Ectodermal cell (in vitro differentiated cells): ENCODE measurements around the gene ZNF469.
"Not testable (repeated sequence)": the region's sequence is repeated elsewhere in the genome, so short reads cannot be mapped to it uniquely, and the experiment has no call there.

Experiments
- H3K27ac ChIP-seq: 2 replicates; pipeline ENCODE4 v1.7.0; 2013; ENCODE audit warnings: mild to moderate bottlenecking, low read depth, low read length; ENCODE audit not compliant: insufficient read depth, poor library complexity, severe bottlenecking
- H3K27me3 ChIP-seq: 2 replicates; pipeline ENCODE4 v1.7.0; 2013; ENCODE audit warnings: mild to moderate bottlenecking, low read length; ENCODE audit not compliant: insufficient read depth, control insufficient read depth, poor library complexity, severe bottlenecking
- H3K36me3 ChIP-seq: one replicate; pipeline ENCODE4 v1.7.0; 2013; ENCODE audit warnings: low read length; ENCODE audit not compliant: control insufficient read depth, insufficient read depth
- H3K4me1 ChIP-seq: one replicate; pipeline ENCODE4 v1.7.0; 2013; ENCODE audit warnings: low read length; ENCODE audit not compliant: control insufficient read depth, insufficient read depth
- H3K4me3 ChIP-seq: 2 replicates; pipeline ENCODE4 v1.7.0; 2013; ENCODE audit warnings: low read depth, low read length, control low read depth; ENCODE audit not compliant: insufficient read depth
- H3K9me3 ChIP-seq: 2 replicates; pipeline ENCODE4 v1.7.0; 2013; ENCODE audit warnings: mild to moderate bottlenecking, low read length, moderate library complexity; ENCODE audit not compliant: control insufficient read depth
- WGBS, 2 experiments: methylation state at CpG; one replicate each; pipeline ENCODE4 v1.1.7; 2013; ENCODE audit warnings: missing lambda C conversion rate in 2 of 2; 5-methylcytosine and 5-hydroxymethylcytosine counted together

Gene ZNF469

DNA sequence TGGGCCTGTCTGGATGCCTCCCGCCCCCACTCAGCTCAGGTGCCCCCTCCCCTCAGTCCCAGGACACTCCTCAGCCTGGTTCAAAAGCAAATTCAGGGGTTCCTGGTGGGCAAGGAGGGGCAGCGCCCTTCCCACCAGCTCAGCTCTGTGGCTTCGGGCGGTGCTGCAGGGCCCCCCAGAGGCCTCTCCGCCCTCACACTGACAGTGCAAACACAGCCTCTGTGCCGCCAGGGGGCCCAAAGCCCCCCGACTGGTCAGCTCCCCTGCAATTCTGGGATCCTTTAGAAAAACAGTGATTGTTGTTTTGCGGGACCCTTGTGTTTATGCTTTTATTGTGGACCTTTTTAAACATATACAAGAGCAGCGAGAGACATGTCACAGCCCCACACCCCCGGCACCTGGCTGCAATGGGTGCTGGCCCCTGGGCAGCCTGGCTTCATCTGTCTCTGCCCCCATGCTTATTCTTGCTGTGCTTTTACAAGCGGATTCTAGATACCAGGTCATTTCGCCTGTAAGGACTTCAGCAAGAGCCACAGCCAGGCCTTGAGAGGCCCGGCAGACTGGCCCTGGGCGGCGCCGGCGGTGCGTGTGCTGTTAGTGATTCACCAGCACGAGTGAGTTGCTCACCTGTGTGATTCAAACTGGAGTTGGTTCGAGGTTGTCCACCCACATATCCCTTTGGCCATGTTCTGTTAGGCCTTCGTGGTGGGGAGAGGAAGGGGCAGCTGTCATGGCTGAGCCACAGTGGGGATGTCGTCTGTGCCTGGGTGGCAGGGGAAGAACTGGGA is 21.2 kb downstream of the ZNF469 start:
- no peak overlapping the region for H3K4me3 ChIP-seq
- H3K36me3 ChIP-seq, result no peaks in the 10 kb centered on the region
- H3K4me1 ChIP-seq, result no peaks in the 10 kb centered on the region
- H3K27me3 ChIP-seq, result no peaks in the 10 kb centered on the region
- no peaks in the 10 kb centered on the region for H3K9me3 ChIP-seq
- 85 to 86% methylated on average over 22 of the region's 22 CpGs for WGBS, 2 experiments
- H3K27ac ChIP-seq, result no peak overlapping the region

DNA sequence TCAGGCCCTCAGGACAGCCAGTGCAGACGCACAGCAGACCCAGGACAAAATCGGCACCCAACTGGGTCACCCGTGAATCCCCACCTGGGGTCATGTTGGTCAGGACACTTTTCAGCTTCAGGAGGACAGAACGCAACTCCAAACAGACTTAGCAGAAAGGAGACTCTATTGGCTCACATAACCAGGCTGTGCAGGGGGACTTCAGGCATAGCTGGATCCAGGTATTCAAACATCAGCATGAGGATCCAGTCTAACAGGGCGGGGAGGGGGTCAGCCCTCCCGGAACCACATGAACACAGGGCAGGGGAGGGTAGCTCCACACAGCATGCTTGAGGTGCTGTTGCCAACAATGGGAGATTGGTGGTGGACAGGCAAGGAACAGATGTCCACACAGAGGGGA is 22.0 kb downstream of the ZNF469 start:
- no peak overlapping the region for H3K4me3 ChIP-seq
- H3K36me3 ChIP-seq, result no peaks in the 10 kb centered on the region
- H3K9me3 ChIP-seq, result no peaks in the 10 kb centered on the region
- WGBS, 2 experiments, result 83 to 84% methylated on average over 6 of the region's 6 CpGs
- no peak overlapping the region for H3K27ac ChIP-seq
- no peaks in the 10 kb centered on the region for H3K4me1 ChIP-seq
- H3K27me3 ChIP-seq, result no peaks in the 10 kb centered on the region

- Histone ChIP-seq H3K4me3 (no peak overlapping the region), H3K27me3 (no peaks in the 10 kb centered on the region)
These were observed 22.7 kb downstream of the ZNF469 start for GRCh38 chr16:88405216-88406060.

DNA sequence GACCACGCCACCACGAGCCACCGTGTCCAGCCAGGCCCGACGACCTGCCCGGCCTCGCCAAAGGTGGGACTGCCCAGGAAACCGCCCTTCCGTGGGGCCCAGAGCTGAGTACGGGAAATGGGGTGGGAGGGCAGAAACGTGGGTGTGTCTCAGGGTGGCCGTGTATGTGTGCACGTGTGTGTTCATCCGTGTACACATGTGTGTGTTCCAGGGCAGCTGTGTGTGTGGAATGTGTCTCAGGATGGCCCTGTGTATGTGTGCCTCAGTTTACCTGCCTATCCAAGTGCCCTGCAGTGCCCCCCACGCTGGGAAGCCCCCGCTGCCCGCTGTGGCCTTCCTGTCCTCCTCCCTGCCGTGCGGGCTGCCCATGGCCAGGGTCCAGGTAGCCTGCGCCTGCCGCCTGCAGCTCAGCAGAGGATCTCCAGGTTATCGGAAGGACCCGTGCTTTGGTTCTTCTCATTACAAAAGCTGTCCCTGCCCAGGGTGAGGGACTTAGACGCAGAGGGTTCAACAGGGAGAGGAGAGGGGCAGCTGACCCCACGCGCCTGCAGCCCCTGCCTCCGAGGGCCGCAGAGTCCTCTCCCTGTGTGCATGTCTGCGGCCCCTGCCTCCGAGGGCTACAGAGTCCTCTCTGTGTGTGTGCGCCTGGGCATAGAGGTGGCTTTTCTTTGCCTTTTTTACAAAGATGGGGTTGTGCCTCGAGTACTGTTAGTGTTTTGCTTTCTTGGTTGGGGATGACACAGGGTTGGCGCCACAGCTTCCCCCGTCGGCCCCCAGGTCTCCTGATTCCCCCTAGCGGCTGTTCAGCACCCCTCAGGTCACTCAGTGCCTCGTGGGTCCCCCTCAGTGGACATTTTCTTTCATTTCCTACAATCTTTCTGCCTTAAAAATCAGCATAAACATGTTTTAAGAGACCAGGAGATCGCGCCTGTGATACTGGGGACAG is 23.6 kb downstream of the ZNF469 start:
- Histone ChIP-seq H3K4me3 (no peak overlapping the region), H3K9me3 (no peaks in the 10 kb centered on the region), H3K27me3 (no peaks in the 10 kb centered on the region), H3K27ac (no peak overlapping the region), H3K36me3 (no peaks in the 10 kb centered on the region), H3K4me1 (no peaks in the 10 kb centered on the region)
- 92% methylated on average over 39 of the region's 39 CpGs for WGBS, 2 experiments

More at GRCh38 chr16:88405216-88406060, 22.7 kb downstream of the ZNF469 start:
- no peaks in the 10 kb centered on the region for H3K36me3 ChIP-seq
- WGBS, 2 experiments, result 90 to 92% methylated on average over 29 of the region's 29 CpGs
- H3K4me1 ChIP-seq, result no peaks in the 10 kb centered on the region
- H3K27ac ChIP-seq, result no peak overlapping the region
- H3K9me3 ChIP-seq, result no peaks in the 10 kb centered on the region

DNA sequence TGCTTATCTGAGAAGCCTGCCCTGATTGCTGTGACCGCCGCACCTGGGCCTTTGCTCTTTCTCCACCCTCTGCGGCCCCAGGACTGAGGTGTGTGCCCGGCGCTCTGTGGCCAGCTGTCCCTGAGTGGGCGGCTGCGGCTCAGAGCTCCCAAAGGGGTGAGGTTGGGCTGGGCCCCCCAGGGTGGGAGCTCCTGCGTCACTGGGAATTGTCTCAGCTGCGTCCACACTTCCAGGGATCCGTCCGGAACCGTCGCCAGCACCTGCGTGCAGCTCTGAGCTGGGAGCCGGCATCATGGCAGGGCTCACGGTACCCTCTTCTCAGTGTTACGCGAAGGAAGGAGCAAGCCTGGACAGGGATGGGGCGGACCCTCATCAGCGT is 24.3 kb downstream of the ZNF469 start:
- 96% methylated on average over 20 of the region's 20 CpGs for WGBS, 2 experiments
- no peak overlapping the region for H3K4me3 ChIP-seq
- H3K27me3 ChIP-seq, result no peaks in the 10 kb centered on the region
- no peak overlapping the region for H3K27ac ChIP-seq
- H3K9me3 ChIP-seq, result no peaks in the 10 kb centered on the region
- no peaks in the 10 kb centered on the region for H3K4me1 ChIP-seq
- H3K36me3 ChIP-seq, result no peaks in the 10 kb centered on the region

DNA sequence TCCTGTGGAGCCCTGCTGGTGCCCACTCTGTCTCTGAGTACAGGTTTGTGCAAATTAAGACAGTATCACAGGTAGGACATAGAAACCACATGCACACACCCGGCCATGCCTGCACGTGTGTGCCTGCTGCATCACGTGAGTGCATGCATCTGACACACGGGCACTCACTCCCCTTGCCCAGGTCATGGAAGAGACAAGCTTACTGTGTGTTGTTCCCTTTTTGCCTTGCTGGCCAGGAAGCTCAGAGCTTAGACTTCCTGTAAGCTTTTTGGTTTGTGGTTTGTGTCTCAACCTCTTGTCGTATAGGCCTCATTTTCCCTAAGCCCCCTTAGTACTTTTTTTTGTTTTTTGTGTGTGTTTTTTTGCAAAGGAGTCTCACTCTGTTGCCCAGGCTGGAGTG is 25.0 kb downstream of the ZNF469 start:
- no peaks in the 10 kb centered on the region for H3K27me3 ChIP-seq
- H3K9me3 ChIP-seq, result no peaks in the 10 kb centered on the region
- H3K4me3 ChIP-seq, result no peak overlapping the region
- WGBS, 2 experiments, result 94 to 96% methylated on average over 5 of the region's 5 CpGs
- no peaks in the 10 kb centered on the region for H3K36me3 ChIP-seq
- no peaks in the 10 kb centered on the region for H3K4me1 ChIP-seq
- no peak overlapping the region for H3K27ac ChIP-seq

DNA sequence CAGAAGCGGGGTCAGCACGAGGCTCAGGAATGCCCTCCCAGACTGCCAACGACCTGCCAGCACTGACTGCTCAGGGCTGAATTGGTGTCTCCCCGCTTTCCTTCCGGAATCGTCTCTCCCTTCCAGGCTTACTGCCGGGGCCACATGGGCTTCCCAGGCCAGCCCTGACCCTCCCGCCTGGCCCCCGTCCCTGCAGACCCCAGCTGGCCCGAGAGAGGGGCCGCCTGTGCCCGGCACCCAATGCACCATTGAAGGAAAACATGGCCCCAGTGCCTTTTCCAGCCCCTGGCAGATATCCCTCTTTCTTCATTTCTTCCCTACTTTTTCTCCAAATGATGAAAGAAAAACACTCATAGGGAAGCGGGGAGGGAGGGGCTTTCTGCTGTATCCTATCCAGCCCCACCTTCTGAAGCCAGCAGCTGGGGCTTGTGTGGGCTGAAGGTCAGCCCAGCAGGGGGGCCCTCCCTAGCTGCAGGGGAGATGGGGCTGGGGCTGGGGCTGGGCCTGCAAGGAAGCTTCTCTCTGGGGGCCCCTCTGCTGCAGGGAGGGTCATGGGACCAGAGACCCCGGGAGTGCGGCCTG is 25.9 kb downstream of the ZNF469 start:
- WGBS, 2 experiments, result 90% methylated on average over 15 of the region's 15 CpGs
- no peaks in the 10 kb centered on the region for H3K9me3 ChIP-seq
- no peak overlapping the region for H3K4me3 ChIP-seq
- no peak overlapping the region for H3K27ac ChIP-seq
- no peaks in the 10 kb centered on the region for H3K4me1 ChIP-seq
- no peaks in the 10 kb centered on the region for H3K27me3 ChIP-seq
- no peaks in the 10 kb centered on the region for H3K36me3 ChIP-seq

- H3K4me1 ChIP-seq, result no peaks in the 10 kb centered on the region
- 91 to 92% methylated on average over 29 of the region's 29 CpGs for WGBS, 2 experiments
- no peak overlapping the region for H3K27ac ChIP-seq
- H3K27me3 ChIP-seq, result no peaks in the 10 kb centered on the region
- H3K9me3 ChIP-seq, result no peaks in the 10 kb centered on the region
- no peaks in the 10 kb centered on the region for H3K36me3 ChIP-seq
- no peak overlapping the region for H3K4me3 ChIP-seq
These were observed 26.7 kb downstream of the ZNF469 start for GRCh38 chr16:88409296-88410065.

DNA sequence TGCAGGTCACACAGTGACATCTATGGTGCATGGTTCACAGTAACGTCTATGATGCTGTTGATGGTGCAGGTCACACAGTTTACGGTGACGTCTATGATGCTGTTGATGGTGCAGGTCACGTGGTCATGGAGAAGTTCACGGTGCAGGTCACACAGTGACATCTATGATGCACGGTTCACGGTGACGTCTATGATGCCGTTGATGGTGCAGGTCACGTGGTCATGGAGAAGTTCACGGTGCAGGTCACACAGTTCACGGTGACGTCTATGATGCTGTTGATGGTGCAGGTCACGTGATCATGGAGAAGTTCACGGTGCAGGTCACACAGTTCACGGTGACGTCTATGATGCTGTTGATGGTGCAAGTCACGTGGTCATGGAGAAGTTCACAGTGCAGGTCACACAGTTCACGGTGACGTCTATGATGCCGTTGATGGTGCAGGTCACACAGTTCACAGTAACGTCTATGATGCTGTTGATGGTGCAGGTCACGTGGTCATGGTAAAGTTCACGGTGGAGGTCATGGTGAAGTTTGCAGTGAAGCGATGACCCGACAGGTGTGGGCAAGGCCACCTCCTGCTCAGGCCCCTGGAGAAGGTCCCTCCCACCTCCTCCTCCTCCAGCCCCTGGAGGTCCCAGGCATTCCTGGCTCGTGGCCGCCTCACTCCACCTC is 27.7 kb downstream of the ZNF469 start:
- not testable (repeated sequence) for H3K27me3 ChIP-seq, H3K4me1 ChIP-seq, H3K4me3 ChIP-seq, H3K27ac ChIP-seq, H3K36me3 ChIP-seq, H3K9me3 ChIP-seq
- WGBS, 2 experiments, result 95 to 96% methylated on average over 28 of the region's 28 CpGs
